GM18867 (cell line): ENCODE data around the gene FAM50B.

Source experiments
- ATAC-seq: cut with Tn5 transposase; IDR thresholded peaks from one replicate; pipeline ENCODE4 v1.9.1; 2021; ENCODE audit warnings: mild to moderate bottlenecking, moderate library complexity; ENCODE audit not compliant: unreplicated experiment

Gene FAM50B

DNA sequence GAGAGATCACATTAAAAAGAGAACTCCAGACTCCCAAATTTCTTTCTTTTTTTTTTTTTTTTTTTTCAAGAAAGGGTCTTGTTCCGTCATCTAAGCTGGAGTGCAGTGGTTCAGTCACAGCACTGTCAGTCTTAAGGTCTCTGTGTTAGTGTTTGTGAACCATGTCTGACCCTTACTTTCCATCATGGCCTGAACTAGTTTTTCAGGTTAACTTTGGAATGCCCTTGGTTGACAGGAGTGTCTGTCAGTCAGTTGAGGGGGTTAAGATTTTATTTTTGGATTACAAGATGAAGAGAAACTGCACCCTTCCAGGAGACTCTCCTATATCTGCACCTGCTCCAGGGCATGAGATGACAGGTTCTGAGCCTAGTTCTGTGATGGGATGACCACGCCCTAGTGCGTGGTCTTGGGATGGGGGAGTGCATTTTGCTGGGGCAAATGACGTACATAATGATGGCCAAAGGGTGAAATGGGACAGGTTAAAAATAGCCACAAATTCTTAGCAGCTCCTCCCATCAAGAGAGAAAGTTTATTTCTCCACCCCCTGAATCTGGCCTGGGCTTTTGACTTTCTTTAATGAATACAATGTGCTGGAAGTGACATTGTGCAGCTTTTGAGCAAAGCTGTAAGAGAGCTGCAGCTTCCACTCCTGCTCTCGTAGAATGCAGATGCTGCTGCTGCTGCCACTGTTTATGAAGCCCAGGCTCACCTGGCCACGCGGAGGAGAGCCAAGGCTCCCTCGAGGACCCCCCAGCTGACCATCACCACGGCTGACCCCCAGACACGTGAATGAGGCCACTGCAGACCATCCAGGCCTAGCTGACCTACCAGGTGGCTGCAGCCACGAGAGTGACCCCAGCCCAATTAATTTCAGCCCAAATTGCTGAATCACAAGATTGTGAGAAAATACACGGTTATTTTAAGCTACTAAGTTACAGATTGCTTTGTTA lies 29.7 kb upstream of the FAM50B start:
- no peak for ATAC-seq

DNA sequence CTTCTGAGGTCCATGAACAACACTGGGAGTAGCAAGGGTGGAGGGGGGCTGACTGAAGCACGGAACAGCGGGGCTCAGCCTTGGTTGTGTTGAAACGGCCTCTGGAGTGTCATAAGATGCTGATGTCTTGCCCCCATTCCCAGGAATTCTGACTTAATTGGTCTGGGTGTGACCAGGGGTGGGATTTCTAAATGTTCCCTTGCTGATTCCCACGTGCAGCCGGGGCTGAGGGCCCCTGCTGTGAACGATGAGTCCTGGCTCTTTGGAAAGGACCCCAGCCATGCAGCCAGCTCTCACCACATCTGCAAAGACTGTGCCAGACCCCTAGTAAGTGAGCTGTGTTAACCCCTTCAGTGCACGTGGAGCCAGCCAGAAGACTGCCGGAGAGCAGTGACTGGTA lies 28.6 kb upstream of the FAM50B start:
- ATAC-seq: no peak

- ATAC-seq: no peak
Measured at GRCh38 chr6:3822747-3823445, 26.3 kb upstream of the FAM50B start.

GRCh38 chr6:3823671-3824070 lies 25.5 kb upstream of the FAM50B start:
- ATAC-seq: no peak

GRCh38 chr6:3825331-3825831 lies 23.8 kb upstream of the FAM50B start:
- ATAC-seq: no peak

DNA sequence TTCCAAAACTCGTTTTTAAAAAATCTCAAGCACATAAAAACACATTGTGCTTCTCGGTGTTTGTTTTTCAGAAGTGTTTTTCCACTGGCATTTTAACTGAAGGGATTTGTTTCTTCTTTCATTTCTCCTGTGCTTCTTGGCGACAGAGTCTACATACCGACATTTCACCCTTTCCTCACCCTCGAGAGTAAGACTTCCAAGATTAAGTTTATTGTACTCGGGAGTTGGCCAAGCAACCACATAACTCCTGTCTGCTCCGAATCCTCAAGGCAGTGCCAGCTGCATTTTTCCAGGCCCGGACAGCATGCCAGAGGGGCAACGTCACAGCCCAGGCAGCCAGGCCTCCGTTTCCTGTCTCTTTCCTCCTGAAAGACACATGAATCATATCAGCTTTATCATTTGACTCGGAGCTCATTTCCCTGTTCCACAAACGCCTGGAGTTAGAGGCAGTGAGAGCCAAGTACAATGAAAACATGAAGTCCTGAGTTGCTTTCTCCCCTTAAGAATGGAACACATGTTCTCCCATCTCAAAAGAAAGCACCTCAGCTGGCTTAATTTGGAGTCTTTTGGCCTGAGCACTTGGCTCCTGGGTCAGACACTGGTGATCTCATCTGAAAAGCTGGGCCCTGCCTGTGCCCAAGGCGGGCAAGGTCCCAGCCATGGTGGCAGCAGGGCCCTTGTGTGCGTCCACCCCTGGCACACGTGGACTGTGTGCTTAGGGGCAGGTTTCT lies 23.2 kb upstream of the FAM50B start:
- no peak for ATAC-seq

- no peak for ATAC-seq
Measured at GRCh38 chr6:3829285-3829684, 19.9 kb upstream of the FAM50B start.

DNA sequence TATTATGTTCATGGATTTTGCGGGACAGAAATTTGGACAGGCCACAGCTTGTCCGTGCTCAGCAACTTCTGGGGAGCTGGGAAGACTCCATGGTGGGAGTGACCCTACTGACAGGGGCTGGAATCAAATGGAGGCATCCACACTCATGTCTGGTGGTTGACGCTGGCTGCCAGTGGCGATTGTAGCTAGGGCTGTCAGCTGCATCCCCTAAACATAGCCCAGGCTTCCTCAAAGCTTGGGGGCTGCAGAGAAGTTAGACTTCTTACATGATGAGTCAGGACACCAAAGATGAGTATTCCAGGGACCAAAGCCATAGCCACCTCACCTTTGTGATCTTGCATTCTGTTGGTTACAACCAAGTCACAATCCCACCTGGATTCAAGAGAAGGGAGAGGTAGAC lies 18.4 kb upstream of the FAM50B start:
- ATAC-seq: no peak

DNA sequence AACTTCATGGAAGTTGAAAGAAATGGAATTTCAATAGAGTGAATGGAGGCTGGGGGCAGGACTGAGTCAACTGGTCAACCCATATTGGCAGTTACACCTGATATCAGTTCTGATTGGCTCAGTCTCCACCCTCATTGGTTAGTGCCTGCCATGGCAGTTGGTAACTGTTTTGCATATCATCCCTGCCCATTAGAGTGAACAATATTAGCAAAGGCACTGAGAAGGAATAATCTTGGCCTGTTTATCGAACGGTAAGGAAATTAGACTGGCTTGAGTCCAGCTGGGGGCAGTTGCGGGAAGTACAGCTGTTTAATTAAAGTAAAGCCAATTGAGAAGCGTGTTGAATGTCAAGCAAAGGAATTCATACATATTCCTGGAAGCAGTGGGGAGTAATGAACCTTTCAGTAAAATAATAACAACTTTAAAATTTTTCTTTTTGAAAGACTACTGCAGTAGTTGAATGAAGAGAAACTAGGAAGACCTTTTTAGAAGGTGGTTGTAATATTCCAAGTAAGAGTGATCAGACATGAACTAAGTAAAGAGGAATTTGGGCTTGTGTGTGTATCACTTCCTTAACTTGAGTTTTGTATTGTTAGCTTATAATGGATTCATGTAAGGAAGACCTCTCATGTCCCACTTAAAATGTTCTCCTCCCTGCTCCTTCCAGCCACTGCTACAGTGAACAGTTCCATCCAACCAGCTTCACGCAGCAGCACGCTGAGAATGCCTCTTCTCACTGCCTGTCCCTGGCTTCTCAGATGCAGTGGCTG lies 17.2 kb upstream of the FAM50B start:
- no peak for ATAC-seq

- no peak for ATAC-seq
Measured at GRCh38 chr6:3835055-3835731, 14.0 kb upstream of the FAM50B start.

GRCh38 chr6:3835785-3836184 lies 13.4 kb upstream of the FAM50B start:
- ATAC-seq: no peak

DNA sequence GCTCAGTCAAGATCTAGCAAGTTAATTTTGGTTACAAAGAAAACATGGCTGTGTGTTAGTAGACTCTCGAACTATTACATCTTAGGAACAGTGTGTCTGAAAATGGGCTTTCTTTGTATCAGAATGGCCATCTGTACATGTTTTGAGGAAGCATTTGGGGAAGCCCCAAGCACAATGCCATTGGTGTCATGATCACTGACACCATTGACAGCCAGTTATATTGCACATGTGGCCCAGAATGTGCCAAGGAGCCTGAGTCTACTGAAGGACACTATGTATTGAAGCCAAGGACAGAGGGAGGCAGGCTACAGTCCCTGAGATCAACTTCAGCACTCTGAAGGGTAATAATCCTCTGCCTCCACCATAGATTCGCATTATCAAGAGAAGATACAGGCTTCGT lies 12.6 kb upstream of the FAM50B start:
- no peak for ATAC-seq

GRCh38 chr6:3837781-3838180 lies 11.4 kb upstream of the FAM50B start:
- ATAC-seq: no peak

DNA sequence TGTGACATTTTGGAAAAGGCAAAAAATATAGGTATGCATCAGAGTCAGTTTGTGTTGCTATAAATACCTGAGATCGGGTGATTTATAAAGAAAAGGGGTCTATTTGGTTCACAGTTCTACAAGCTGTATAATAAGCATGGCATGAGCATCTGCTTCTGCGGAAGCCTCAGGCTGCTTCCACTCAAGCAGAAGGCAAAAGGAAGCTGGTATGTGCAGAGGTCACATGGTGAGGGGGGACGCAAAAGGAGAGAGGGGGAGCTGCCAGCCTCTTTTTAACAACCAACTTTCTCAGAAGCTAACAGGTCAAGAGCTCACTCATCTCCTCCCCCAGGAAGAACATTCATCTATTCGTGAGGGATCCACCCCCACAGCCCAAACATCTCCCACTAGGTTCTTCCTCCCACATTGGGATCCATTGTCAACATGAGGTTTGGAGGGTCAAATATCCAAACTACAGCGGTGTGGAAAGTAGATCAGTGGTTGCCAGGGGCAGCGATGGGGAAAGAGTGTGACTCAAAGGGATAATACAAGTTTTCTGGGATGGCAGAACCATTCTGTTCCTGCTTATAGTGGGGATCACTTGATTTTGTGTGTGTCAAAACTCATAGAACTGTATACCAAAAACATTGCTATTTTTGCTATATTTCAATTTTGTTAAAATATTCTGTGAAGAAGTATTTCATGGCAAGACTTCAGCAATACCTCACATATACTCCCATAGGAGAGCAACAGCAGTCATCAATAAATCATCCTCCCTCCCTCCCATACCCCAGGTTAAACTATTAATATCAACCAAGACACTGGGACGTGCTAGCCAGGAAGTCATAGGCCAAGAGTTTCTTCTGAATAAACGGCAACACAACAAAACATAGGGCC lies 9.9 kb upstream of the FAM50B start:
- no peak for ATAC-seq

DNA sequence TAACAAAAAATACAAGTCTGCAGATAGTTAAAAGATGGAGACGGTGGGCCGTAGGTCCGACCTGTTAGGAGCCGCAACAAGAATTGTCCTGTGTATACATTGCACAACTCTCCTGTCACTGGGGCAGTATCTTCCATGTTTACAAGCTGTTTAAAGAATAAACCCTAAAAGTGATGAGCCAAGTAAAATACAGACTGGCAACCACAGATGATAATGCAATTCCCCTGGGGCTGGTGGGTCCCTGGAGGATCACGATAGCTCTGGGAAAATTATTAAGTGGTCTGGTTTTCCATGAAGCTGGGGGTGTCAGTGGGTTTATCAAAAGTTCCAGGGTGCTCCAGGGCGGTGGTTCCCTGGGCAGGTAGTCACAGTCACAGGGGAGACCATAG lies 8.1 kb upstream of the FAM50B start:
- no peak for ATAC-seq

GRCh38 chr6:3841711-3842565 lies 7.2 kb upstream of the FAM50B start:
- ATAC-seq: no peak

DNA sequence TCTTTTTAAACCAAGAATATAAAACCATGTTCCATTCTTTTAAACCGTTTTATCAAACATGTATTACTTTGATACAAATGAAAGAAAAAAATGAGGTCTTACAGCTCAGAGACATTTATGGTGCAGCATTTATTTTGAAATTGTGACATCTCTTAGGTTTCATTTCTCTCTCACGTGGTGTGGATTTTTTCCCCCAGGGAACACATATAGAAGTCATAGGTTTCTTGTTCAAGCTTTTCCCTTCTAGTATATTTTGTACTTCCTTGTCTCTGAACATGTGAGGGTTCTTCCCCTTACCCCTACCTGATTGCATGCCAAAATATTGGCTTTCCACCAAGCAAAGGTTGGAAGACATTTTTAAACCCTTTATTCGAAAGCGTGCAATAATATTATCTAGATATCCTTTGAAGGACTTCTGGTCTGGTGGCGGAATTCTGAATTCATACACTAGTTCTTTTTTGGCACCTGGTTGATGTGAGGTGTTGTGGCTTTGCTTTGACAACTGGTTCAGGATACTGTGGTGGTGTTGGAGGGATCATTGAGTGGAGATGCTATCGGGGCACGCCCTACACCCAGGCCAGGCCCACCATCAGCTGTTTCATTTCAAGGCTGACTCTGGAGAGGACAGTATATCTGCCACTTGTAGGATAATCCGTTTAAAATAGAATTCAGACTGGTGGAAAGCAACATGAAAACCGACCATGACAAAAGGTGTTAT lies 5.6 kb upstream of the FAM50B start:
- ATAC-seq: no peak

GRCh38 chr6:3844097-3844463 lies 5.1 kb upstream of the FAM50B start:
- ATAC-seq: no peak
